Suprapubic skin (tissue), 4 donors: Measurements from ENCODE around the gene OR2L13. TPM values are rescaled to one million over a fixed set of nuclear protein-coding genes. Genes with fewer than 3 reads are reported as not detected.

ENCODE experiments used
- DNase-seq, 2 donors: peaks; one replicate each; pipeline ENCODE4 v3.0.0-alpha.2; 2019; ENCODE audit warnings: low spot score in 2 of 2
- H3K27ac ChIP-seq: fragments of 200-600 bp; sonication (generic); one replicate; pipeline ENCODE4 v1.5.1; 2019
- H3K27me3 ChIP-seq: fragments of 200-600 bp; sonication (generic); one replicate; pipeline ENCODE4 v1.5.1; 2019
- H3K36me3 ChIP-seq: fragments of 200-600 bp; sonication (generic); one replicate; pipeline ENCODE4 v1.5.1; 2019
- H3K4me1 ChIP-seq: fragments of 200-600 bp; sonication (generic); one replicate; pipeline ENCODE4 v1.5.1; 2019
- H3K4me3 ChIP-seq: fragments of 200-600 bp; sonication (generic); one replicate; pipeline ENCODE4 v1.5.1; 2019; ENCODE audit warnings: mild to moderate bottlenecking
- H3K9me3 ChIP-seq: fragments of 200-600 bp; sonication (generic); one replicate; pipeline ENCODE4 v1.5.1; 2019
- CTCF ChIP-seq, 2 donors: fragments of 200-600 bp in 1 of 2; fragments of 450-650 bp in 1 of 2; sonication (generic) in 1 of 2; IDR thresholded peaks; one replicate each; pipeline ENCODE4 v1.5.1; 2016 to 2019; ENCODE audit warnings: antibody characterized with exemption in 2 of 2, mild to moderate bottlenecking in 1 of 2, moderate library complexity in 1 of 2
- EP300 ChIP-seq: sonication (generic); formaldehyde crosslinking; IDR thresholded peaks from one replicate; pipeline ENCODE4 v1.6.1; 2017; ENCODE audit warnings: antibody characterized with exemption
- POLR2A ChIP-seq, 2 donors: fragments of 450-650 bp; IDR thresholded peaks; one replicate each; pipeline ENCODE4 v1.6.1; 2017; ENCODE audit warnings: antibody characterized with exemption in 2 of 2, mild to moderate bottlenecking in 2 of 2, moderate library complexity in 2 of 2
- POLR2AphosphoS5 ChIP-seq, 3 donors: sonication (generic); formaldehyde crosslinking; IDR thresholded peaks; one replicate each; pipeline ENCODE4 v1.6.1; 2017; ENCODE audit warnings: antibody characterized with exemption in 3 of 3
- WGBS: methylation state at CpG from one replicate; pipeline ENCODE4 v1.1.5; 2018; 5-methylcytosine and 5-hydroxymethylcytosine counted together
- total RNA-seq, 4 donors: library from RNA; depleted of rRNA; stranded (reverse); fragments of >200 nt; gene quantifications; one replicate each; pipeline ENCODE4 v1.1.0, GENCODE V29; 2016

Gene OR2L13
- not detected for total RNA-seq

GRCh38 chr1:248094884-248095283, at the start of gene OR2L13:
TSS of gene OR2L13 (plus strand) at chr1:248095184. CDS start at chr1:248099376, 4,192 bp downstream.
- H3K27ac ChIP-seq: no peak within 1 kb of the TSS
- no peaks in the 10 kb centered on the region for H3K27me3 ChIP-seq
- peaks cover 5% of the 10 kb centered on the region for H3K9me3 ChIP-seq
- no peaks in the 10 kb centered on the region for H3K4me1 ChIP-seq
- no peak for DNase-seq
- H3K36me3 ChIP-seq: no peaks in the 10 kb centered on the region
- 53% methylated on average over 1 of the region's 1 CpG for WGBS
- TF ChIP-seq EP300 (no peak), POLR2A (IDR thresholded peaks at IDR 0.05) (no peak), CTCF (IDR thresholded peaks at IDR 0.05) (no peak), POLR2AphosphoS5 (IDR thresholded peaks at IDR 0.05) (no peak)
- H3K4me3 ChIP-seq: no peak within 1 kb of the TSS

DNA sequence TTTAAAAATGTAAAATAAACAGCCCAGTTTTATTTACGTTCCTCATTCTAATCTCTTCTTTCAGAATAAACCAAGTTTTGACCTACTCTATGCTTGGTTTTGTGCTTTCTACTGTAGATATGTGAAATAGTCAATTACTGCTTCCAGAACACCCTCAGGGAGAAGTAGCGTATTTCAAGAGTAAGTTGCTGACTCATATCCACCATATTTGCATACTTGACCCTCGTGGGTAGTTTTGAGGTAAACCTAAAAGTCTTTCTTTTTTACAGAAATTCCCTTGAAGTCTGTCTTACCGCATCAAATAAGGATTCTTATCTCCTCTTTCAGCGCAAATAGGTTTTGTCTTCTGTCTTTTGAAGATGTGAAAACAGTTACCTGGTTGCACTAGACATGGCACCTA, 49.8 kb upstream of the OR2L13 start:
- no peak for TF ChIP-seq EP300
- TF ChIP-seq CTCF (IDR thresholded peaks at IDR 0.05): no peak
- TF ChIP-seq POLR2A (IDR thresholded peaks at IDR 0.05): no peak
- no peak for TF ChIP-seq POLR2AphosphoS5 (IDR thresholded peaks at IDR 0.05)
- 72% methylated on average over 5 of the region's 5 CpGs for WGBS

DNA sequence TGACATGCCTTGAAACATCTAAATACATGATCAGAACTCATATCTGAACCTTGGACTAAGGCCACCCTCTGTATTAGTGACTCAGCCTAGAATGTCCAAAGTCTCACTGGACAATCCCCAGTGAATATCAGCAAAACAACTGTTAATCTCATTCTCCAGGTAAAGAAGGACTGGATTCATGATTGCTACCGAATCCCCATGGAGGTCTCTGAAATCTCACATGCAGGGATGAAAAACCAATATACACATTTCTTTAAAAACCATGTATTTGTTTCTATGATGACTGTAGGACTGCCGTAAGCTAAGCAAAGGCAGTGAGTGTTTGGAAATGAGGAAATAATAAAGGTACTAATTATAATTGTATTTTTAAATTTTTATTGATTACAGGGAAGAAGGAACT, 48.4 kb upstream of the OR2L13 start, which contains the start of gene OR2L3:
OR2L3 (plus strand) TSS at position 301 of the 400 bp plus-strand sequence. CDS start 13,846 bp downstream, outside the sequence.
- WGBS: 66% methylated on average over 2 of the region's 2 CpGs
- no peak for DNase-seq

More for the DNA sequence above, 49.8 kb upstream of the OR2L13 start:
- Histone ChIP-seq H3K9me3 (peaks cover 3% of the 10 kb centered on the region), H3K36me3 (no peaks in the 10 kb centered on the region), H3K4me1 (no peaks in the 10 kb centered on the region), H3K4me3 (no peak overlapping the region), H3K27me3 (no peaks in the 10 kb centered on the region), H3K27ac (no peak overlapping the region)
- no peak for DNase-seq

DNA sequence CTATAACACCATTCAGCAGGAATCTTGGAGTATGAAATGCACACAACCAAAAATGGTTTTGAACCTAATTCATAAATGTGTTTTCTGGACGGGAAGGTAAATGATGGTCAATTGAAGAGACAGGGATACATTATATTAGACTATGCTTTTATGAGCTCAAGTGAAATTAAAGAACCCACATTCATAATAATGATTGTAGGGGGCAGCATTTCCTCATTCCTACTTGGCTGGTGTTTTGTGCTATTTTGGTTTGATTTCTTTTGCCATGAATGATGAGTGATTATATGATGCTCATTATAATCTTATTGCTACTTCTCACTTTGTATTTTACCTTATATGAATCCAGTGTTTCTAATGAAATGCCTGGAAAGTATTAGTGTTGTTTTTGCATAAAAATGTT, 48.0 kb upstream of the OR2L13 start:
- no peak overlapping the region for H3K27ac ChIP-seq
- TF ChIP-seq EP300 (no peak), POLR2A (IDR thresholded peaks at IDR 0.05) (no peak), CTCF (IDR thresholded peaks at IDR 0.05) (no peak), POLR2AphosphoS5 (IDR thresholded peaks at IDR 0.05) (no peak)
- 56% methylated on average over 1 of the region's 1 CpG for WGBS
- DNase-seq: no peak
- peaks cover 3% of the 10 kb centered on the region for H3K9me3 ChIP-seq
- H3K36me3 ChIP-seq: no peaks in the 10 kb centered on the region
- H3K4me3 ChIP-seq: no peak overlapping the region
- no peaks in the 10 kb centered on the region for H3K4me1 ChIP-seq
- no peaks in the 10 kb centered on the region for H3K27me3 ChIP-seq

More for the DNA sequence above, 48.4 kb upstream of the OR2L13 start, which contains the start of gene OR2L3:
- Histone ChIP-seq H3K36me3 (no peaks in the 10 kb centered on the region), H3K27me3 (no peaks in the 10 kb centered on the region), H3K27ac (no peak within 1 kb of the TSS), H3K9me3 (peaks cover 3% of the 10 kb centered on the region), H3K4me1 (no peaks in the 10 kb centered on the region), H3K4me3 (no peak within 1 kb of the TSS)
- TF ChIP-seq POLR2A (IDR thresholded peaks at IDR 0.05) (no peak), EP300 (no peak), CTCF (IDR thresholded peaks at IDR 0.05) (no peak), POLR2AphosphoS5 (IDR thresholded peaks at IDR 0.05) (no peak)

DNA sequence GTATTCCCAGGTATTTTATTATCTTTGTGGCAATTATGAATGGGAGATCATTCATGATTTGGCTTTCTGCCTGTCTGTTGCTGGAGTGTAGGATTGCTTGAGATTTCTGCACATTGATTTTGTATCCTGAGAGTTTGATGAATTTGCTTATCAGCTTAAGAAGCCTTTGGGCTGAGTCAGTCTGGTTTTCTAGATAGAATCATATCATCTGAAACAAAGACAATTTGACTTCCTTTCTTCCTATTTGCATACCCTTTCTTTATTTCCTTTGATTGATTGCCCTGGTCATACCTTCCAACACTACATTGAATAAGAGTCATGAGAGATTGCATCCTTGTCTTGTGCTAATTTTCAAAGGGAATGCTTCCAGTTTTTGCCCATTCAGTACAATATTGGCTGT, 40.3 kb upstream of the OR2L13 start:
- Histone ChIP-seq H3K36me3 (no peaks in the 10 kb centered on the region), H3K4me3 (no peak overlapping the region), H3K27me3 (no peaks in the 10 kb centered on the region), H3K27ac (no peak overlapping the region), H3K9me3 (peaks cover 2% of the 10 kb centered on the region), H3K4me1 (no peaks in the 10 kb centered on the region)
- TF ChIP-seq EP300 (no peak), POLR2A (IDR thresholded peaks at IDR 0.05) (no peak), CTCF (IDR thresholded peaks at IDR 0.05) (no peak), POLR2AphosphoS5 (IDR thresholded peaks at IDR 0.05) (no peak)
- DNase-seq: no peak
